NK-92 treated with Interleukin-12 subunit alpha and Interleukin-12 subunit beta, amount 100 ng/mL, for 24 hours (cell line): ENCODE results near the gene CARMIL3.

Experiments used
- DNase-seq: peaks from one replicate; lab custom pipeline; 2025; lab: John Stamatoyannopoulos, UW

CARMIL3 gene

DNA sequence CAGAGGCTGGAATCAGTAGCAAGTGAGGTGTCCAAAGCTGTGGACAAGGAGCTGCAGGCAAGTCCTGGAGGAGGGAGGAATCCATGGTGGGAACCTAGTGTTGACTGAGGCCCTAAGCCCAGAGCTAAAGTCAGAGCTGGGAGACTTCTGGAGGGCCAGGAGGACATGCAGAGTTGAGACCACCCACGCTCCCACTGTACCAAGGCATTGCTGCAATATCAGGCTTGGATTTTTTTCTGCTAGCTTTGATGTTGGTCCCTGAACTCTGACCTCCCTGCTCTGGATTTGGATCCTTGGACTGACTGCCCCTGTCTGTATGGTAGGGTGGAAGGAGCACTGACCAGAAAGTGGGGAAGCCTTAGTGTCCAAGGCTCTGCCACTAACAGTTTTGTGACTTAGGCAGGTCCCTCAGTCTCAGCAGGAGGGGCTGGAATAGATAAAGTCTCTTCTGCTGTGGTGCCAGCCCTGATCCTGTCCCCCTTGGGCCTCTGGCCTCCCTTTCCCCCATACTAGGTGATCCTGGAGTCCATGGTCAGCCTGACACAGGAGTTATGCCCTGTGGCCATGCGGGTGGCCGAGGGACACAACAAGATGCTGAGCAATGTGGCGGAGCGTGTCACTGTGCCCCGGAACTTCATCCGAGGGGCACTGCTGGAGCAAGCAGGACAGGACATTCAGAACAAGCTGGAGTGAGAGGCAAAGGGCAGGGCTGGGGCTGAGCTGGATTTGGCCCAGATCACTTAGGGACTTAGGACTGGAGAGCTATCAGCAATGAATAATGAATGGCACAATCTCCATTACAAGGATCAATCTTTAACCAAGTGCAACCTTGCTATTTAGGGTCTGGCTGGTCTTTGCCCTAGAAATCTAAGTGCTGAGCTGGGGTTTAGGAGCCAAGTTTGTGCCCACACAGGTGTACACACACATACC lies 9.4 kb downstream of the CARMIL3 start:
- DNase-seq: no peak

DNA sequence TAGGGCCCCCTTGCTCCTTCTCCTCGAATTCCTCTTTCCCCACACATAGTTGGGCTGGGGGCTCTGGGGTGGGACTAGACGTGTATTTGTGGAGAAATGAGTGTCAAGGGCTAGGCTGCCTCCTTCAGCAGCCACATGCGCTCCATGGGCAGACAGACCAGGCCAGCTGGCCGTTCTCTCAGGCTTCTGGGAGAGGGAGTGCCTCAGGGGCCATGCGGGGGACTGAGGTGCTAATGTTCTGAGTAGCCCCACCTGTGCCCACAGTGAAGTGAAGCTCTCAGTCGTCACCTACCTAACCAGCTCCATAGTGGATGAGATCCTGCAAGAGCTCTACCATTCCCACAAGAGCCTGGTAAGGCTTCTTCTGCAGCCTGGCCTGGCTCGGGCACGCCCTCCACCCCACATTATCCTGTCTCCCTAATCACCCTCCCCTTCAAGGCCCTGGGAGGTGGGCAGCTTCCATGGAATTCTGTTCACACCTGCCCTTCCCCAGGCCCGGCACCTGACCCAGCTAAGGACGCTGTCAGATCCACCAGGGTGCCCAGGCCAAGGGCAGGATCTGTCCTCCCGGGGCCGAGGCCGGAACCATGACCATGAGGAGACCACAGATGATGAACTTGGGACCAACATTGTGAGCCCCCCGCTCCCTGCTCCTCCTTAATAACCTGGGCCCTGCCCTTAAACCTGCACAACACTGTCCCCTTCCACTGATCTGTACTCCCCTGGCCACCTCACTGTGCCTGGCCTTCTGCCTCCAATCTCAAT lies 10.6 kb downstream of the CARMIL3 start:
- DNase-seq: no peak

GRCh38 chr14:24063263-24063836 lies 11.5 kb downstream of the CARMIL3 start:
- no peak for DNase-seq

DNA sequence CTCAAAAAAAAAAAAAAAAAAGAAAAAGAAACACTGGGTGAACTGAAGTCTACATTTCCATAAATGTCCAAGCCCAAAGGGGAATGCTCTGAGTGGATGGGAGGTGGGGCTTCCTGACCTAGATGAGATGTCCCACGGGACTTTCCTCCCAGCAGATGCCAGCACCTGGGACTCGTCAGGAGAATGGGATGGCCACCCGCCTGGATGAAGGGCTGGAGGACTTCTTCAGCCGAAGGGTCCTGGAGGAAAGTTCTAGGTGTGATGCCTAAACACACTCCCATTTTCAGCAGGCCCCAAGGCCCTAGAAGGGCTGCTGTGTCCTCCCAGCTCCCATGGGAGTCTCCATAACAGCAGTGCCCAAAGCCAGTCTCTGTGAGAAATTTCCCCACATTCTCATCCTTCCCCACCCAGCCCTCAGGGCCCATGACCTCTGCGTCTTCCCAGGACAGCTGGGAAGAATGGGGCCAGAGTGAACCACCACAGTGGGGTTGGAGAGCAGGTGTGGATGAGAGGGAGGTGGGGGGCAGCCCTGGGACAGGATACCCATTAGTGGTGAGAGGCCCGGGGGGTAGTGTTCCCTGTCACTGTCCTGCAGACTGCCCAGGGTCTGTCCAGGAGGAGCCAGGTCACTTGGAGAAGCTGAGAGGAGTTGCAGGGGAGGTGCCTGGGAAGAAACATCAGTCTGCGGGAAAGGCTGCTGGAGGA lies 12.4 kb downstream of the CARMIL3 start:
- DNase-seq: no peak

GRCh38 chr14:24064856-24065255 lies 13.0 kb downstream of the CARMIL3 start:
- no peak for DNase-seq

- DNase-seq: no peak
These were observed 13.6 kb downstream of the CARMIL3 start for GRCh38 chr14:24065408-24065807.

- no peak for DNase-seq
These were observed 14.8 kb downstream of the CARMIL3 start for GRCh38 chr14:24066496-24067132.

GRCh38 chr14:24067133-24068082 lies 15.6 kb downstream of the CARMIL3 start:
- no peak for DNase-seq

DNA sequence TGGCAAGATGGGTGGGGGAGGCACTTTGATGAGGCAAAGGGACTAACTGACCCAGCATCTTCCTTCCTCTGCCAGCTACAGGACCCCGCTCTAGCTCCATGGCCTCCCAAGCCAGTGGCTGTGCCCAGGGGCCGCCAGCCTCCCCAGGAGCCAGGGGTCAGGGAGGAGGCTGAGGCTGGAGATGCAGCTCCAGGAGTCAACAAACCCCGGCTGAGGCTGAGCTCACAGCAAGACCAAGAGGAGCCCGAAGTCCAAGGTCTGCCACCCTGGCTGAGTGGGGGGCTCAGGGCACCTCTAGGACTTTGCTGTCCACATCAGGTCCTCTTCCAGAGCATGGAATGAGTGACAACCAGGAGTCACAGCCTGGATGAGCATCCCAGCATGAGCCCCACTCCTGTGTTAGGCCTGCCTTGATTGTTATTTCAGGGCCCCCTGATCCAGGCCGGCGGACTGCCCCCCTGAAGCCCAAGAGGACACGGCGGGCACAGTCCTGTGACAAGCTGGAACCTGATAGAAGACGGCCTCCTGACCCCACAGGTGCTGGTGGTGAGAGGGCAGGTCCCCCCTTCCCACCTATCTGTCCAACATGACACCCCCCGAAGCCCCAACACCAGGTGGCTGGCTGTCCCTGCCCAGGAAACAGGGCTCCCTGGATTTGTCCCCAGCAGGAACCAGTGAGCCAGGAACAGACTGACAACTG lies 17.1 kb downstream of the CARMIL3 start:
- no peak for DNase-seq

GRCh38 chr14:24069411-24069735 lies 17.6 kb downstream of the CARMIL3 start:
- DNase-seq: no peak

GRCh38 chr14:24070285-24071143 lies 18.7 kb downstream of the CARMIL3 start:
- no peak for DNase-seq

GRCh38 chr14:24071144-24071697 lies 19.4 kb downstream of the CARMIL3 start, which contains the start of gene CPNE6:
CPNE6 (plus strand) TSS chr14:24071562; CDS start chr14:24072937, 1,375 bp downstream.
- DNase-seq: peak; percentile 29

DNA sequence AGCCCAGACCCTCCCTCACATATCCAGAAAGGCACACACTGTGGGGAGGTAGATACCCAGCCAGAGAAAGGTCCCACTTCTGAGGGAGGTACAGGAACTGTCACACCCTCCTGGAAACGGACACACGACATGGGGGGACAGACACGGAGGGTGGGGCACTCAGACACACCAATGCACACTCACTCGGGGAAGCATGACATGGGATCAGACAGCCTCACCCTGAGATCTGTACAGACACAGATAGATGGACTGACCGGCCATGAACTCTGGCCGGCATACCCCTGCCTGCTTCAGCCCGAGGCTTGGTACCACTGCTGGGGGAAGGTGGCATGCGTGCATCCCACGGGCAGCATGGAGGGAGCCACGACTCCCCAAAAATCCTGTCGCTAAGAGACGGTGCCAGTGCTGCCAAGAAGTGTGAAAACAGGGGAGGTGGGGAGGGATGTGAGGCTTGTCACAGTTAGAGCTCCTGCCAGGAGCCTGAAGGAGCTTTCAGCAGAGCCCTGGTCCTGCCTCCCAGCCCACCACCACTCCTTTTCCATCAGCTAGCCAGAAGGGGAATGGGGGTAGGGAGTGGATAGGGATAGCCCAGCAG lies 20.1 kb downstream of the CARMIL3 start:
- DNase-seq: no peak

DNA sequence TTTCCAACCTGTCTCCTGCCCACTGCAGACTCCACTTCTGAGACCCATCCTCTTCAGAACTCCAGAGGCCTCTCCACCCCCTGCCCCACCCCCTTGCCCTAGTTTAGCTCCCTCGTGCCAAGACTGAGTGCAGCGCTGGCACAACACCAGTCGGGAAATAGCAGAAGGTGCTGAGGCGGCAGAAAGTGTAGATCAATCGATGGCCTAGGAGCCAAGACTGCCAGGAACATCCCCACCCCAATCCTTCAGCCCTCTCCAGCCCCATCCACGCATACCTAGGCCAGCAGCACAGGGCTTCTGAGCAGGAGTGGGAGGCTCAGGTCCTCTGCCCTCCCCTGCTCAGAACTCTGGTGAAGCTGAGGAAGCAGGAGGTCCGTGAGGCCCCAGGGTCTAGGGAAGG lies 20.6 kb downstream of the CARMIL3 start:
- DNase-seq: no peak

DNA sequence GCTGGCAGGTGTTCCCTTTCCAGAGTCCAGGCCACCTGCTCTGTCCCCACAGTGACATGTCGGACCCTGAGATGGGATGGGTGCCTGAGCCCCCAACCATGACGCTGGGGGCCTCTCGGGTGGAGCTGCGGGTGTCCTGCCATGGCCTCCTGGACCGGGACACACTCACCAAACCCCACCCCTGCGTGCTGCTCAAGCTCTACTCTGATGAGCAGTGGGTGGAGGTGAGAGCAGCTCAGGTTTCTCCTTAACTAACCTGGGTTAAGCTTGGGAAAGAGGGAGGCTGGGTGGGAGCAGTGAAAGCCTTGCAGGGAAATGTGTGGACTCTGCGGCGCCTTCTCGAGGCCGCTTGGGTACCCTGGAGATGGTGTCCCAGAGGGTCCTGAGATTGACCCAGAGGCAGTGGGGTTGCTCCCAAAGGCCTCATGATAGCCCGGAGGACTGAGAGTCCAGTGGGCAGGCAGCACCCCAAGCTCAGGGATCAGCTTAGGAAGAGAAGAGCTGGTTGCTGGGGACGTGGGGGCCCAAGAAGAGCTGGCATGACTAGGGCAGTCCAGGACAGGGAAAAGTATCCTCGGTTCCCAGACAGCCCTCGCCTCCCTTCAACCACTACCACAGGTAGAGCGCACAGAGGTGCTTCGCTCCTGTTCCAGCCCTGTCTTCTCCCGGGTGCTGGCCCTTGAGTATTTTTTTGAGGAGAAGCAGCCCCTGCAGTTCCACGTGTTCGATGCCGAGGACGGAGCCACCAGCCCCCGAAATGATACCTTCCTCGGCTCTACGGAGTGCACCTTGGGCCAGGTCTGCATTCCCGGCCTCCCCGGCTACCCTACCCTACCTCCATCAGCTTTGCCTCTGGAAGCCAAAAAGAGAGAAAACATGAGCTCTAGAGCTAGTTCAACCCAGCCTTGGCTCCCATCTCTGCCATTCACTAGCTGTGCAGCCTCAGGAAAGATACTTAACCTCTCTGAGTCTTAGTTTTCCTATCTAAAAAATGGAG lies 21.4 kb downstream of the CARMIL3 start:
- no peak for DNase-seq

- no peak for DNase-seq
These were observed 23.0 kb downstream of the CARMIL3 start for GRCh38 chr14:24074625-24075484.
